ENCODE data around the gene TRIL. TPM values are rescaled to one million over a fixed set of nuclear protein-coding genes. Genes with fewer than 3 reads are reported as not detected.

TRIL gene
- total and polyA plus RNA-seq, 2 of the 13 experiments (the other 11 are each of a cell fraction or from before 2014, with no cell fraction given), result 0.18 to 0.40 TPM

- TF ChIP-seq SP4 (CRISPR knock-in tag; IDR thresholded peaks at IDR 0.05) (no peak), ZMYM4 (CRISPR knock-in tag; IDR thresholded peaks at IDR 0.05) (no peak), SAP130 (CRISPR knock-in tag; IDR thresholded peaks at IDR 0.05; ENCODE audit: low read depth) (no peak), ZXDC (CRISPR knock-in tag; IDR thresholded peaks at IDR 0.05) (no peak), ATM (IDR thresholded peaks at IDR 0.05; ENCODE audit: borderline replicate concordance) (no peak), ELF4 (CRISPR knock-in tag; IDR thresholded peaks at IDR 0.05; ENCODE audit: borderline replicate concordance) (no peak), ZNF746 (CRISPR knock-in tag; IDR thresholded peaks at IDR 0.05) (no peak), FOSL2 (CRISPR knock-in tag; IDR thresholded peaks at IDR 0.05) (peak; percentile 10; the same call in 1 of the 2 replicates), ZHX2 (IDR thresholded peaks at IDR 0.05; ENCODE audit: low read depth) (no peak; the same call in 1 of the 2 replicates), ZHX2 (CRISPR knock-in tag; IDR thresholded peaks at IDR 0.05; ENCODE audit: borderline replicate concordance) (no peak), RXRA (CRISPR knock-in tag; IDR thresholded peaks at IDR 0.05) (no peak), ZNF251 (CRISPR knock-in tag; IDR thresholded peaks at IDR 0.05) (no peak), ZBTB33 (CRISPR knock-in tag; IDR thresholded peaks at IDR 0.05) (peak; percentile 92), RBAK (CRISPR knock-in tag; IDR thresholded peaks at IDR 0.05) (no peak), CREBL2 (CRISPR knock-in tag; IDR thresholded peaks at IDR 0.05; ENCODE audit: borderline replicate concordance) (no peak), STAG1 (CRISPR knock-in tag; IDR thresholded peaks at IDR 0.05) (peak; percentile 74), ATF2 (CRISPR knock-in tag; IDR thresholded peaks at IDR 0.05) (peak; percentile 31; the same call in 1 of the 2 replicates), ZBTB38 (CRISPR knock-in tag; IDR thresholded peaks at IDR 0.05) (peak; percentile 84), KDM3A (CRISPR knock-in tag; IDR thresholded peaks at IDR 0.05; ENCODE audit: low read depth) (peak; percentile 6; the same call in 1 of the 2 replicates)
Observed at GRCh38 chr7:28956608-28957063, 1.5 kb downstream of the TRIL start (continued).

All from HepG2 (cell line).